GM19023 (cell line): ENCODE measurements around the gene TXNRD1.
"Not testable (repeated sequence)": the region's sequence is repeated elsewhere in the genome, so short reads cannot be mapped to it uniquely, and the experiment has no call there.

ENCODE experiments used
- ATAC-seq: cut with Tn5 transposase; IDR thresholded peaks from one replicate; pipeline ENCODE4 v1.9.1; 2021; ENCODE audit warnings: mild to moderate bottlenecking, moderate library complexity; ENCODE audit not compliant: unreplicated experiment

Gene TXNRD1

GRCh38 chr12:104234926-104235499, 19.4 kb downstream of the TXNRD1 start:
- no peak for ATAC-seq

- no peak for ATAC-seq
Measured at GRCh38 chr12:104237930-104238329, 22.4 kb downstream of the TXNRD1 start.

DNA sequence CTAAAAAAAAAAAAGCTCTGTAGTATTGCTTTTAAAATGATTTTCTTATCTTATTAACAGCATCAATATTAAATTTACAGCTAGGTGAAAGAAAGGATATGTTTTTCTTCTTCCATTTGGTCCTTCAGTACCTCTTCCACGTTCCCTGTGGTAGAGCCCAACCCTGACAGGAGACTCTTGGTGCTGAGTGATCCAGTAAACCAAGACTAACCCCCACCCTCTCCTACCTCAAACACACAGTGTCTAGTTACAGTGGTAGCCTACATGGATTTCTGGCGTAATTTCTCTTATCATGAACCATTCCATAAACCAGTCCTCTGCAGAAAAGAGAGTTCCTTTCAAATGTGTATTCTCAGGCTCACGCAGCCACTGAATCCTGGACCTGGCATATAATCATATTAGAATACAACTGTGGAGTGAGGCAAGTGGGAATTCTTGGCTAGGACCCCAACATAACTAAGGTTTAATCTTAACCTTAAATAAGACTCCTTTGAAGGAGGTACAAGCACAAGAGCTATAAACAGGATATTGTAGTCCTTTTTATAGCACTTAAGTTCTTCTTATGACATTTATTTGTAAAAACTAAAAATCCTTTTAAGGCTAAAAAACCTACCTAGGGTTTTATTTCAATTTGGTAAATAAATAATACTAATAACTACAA, 27.1 kb downstream of the TXNRD1 start:
- no peak for ATAC-seq

DNA sequence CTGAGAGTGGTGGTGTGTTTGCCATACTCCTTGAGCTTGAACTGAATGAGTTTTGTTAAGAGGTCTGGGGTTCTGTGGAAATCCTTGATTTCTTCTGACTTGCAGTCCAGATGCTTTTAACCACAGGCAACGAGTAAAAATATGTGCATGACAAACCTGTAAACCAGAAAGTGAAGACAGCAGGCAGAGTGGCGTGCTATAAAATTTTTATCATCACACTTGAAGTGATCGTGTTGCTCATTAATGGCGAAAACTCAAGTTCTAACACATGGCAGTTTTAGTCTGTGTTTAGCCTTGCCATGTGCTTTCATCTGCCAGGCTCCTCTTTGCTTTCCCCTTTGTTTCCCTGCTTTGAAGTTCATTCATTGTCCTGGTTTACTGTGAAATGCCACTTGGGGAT, 28.0 kb downstream of the TXNRD1 start:
- ATAC-seq, result no peak

DNA sequence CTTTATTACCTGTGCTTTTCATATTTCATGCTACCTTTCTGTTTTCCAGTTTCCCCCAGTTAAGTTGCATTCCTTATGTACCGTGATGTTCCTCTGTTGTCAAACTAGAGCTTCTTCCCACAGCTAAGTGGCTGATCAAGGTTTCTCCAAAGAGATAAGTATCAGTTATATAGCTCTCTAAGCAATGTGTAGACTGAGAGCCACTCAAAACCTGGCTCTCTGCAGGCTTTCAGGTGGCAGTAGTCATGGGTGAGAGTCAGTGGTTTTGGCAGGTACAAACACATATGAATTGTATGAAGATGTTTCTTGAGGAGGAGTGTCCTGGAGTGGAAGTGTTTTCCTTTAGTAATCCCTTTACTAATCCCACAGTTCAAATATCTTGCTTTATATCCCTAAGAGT, 28.4 kb downstream of the TXNRD1 start:
- no peak for ATAC-seq

DNA sequence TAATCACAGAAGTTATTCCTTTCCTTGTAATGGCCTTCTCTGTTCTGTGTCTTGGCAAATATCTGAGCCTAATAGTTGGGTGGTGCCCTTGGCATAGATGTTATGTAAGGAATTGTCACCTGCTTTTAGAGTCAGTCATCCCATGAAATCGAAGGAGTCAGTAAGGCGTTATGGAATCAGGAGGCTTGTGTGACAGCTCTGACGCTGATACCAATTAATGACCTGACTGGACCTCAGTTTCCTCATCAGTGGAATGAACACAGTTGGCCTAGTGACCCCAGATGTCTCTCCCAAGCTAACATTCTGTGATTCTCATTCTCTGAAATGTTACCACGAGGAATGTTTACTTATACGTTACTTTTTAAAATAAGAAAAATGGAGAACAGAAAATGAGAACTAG, 32.1 kb downstream of the TXNRD1 start:
- ATAC-seq, result no peak

- no peak for ATAC-seq
Measured at GRCh38 chr12:104248444-104248843, 32.9 kb downstream of the TXNRD1 start.

DNA sequence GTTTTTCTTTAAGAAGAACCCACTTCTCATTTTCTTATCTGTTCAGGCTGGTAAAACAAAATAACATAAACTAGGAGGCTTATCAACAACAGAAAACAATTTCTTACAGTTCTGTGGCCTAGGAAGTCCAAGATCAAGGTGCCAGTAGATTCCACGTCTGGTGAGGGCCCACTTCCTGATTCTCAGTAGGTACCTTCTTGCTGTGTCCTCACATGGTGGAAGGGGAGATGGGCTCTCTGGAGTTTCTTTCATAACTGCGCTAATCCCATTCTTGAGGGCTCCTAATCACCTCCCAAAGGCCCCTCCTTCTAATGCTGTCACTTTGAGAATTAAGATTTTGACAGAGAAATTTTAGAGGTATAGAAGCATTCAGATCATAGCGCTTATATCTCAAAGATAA, 33.4 kb downstream of the TXNRD1 start:
- no peak for ATAC-seq

DNA sequence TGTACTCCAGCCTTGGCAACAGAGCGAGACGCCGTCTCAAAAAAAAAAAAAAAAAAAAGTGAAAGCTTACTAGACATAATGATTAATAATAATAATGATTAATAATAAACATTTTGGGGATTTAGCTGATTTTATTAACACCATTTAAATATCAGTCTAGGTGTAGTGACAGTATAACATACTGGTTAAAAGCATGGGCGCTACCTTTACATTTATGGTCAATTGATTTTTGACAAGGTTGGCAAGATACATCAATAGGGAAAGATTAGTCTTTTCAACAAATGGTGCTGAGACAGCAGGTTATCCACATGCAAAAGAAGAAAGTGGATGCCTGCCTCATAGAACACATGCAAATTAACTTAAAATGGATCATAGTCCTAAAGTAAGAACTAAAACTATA, 34.3 kb downstream of the TXNRD1 start:
- no peak for ATAC-seq

DNA sequence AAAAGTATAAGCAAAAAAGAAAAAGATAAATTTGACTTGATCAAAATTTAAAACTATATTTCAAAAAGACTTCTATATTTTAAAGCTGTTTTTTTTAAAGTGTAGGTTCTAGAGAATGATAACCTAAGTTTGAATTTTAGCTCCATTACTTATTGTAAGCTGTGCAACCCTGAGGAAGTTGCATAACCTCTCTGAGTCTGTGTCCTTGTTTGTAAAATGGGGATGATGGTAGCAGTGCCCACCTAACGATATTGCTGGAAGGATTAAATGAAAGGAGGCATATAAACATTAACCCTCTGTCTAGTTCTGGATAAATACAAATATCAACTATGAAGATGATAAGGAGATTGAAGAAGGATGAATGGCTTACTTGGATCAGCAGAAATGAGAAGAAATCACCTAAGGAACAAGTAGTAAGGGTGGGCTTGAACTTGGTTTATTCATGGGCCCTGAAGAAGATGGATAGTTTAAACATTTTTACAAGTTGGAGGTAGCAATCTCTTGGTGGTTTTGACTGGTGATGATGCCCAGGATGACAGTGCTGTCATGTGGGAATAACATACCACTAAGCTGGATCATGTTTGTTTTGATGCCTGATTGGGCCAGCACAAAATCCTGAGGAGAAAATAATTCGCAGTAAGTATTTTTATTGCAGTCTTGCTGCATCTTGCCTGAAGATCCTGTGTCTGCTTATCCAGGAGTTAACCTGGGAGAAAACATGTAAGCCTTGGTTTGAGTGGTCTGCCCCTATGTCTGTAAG, 35.0 kb downstream of the TXNRD1 start:
- no peak for ATAC-seq

DNA sequence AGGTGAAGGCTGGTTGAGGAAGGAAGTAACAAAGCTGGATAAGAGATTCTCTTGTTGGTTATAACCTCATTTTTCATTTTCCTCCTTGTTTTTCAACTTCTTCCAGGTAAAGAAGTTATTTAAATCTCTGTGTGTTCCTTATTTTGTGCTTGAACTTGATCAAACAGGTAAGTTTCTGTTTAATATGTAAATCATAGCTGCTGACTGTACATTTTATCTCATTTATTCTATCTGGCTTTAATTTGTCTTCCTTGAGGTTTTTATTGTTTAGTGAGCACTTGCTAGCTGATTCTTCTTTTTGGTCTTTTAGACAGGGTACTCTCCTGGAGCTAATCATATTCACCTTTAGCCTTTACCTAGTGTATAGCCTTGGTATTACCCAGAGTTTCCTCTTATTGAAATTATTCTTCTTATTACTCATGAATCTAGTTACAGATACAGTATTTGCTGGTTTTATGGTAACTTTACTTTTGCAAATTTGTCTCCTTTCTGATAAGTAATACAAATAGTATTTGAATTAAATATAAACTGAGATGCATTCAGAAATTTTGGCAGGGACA, 42.4 kb downstream of the TXNRD1 start:
- no peak for ATAC-seq

GRCh38 chr12:104258476-104259067, 43.0 kb downstream of the TXNRD1 start:
- no peak for ATAC-seq

DNA sequence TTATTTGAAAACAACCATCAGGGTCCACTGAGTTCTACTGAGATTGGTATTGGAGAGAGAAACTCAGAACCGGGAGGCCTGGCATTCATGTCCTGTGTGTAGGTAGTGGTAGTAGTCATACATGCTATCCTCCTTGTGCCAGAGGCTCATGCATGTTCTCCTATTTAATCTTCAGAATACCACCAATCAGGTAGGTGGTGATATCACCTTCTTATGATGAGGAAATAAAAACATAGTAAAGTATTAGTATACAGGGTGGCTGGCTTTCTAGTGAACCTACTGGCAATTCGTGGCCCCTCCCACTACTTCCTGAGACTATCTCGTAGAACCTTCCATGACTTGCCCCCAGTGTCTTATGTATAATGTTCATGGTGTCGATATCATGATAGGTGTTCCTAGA, 47.4 kb downstream of the TXNRD1 start:
- no peak for ATAC-seq

DNA sequence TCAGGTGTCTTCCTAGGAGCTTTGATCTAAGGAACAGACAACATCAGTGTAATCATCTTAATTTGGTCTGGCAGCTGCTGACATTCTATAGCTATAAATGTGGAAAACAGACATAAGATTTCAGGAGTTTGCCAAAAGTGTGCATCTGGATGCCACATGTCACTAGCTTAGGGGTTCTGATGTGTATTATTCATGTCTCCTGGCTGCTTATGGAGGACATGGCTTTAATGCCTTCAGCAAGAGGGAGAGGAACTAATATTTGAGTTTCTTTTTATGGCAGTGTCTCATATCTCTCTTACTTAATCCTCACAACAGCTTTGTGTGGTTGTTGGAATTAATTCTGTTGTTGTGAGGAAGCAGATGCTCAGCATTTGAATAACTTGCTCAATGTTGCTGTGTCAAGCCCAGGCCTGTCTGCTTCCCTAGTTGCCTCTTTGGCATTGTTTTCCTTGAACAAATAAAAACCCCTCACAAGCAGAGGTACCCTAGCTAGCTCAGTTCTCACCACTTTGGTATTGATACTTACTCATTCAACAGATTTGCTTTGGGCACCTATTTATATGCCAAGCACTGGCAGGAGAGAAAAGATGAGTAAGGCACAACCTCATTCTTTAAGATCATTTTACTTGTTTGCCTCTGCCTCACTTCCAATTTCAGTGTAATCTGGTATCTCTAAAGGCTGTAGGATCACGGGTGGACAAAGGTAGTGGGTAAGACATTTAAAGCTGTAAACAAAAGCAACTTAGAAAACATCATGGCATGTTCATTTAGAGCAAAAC, 48.2 kb downstream of the TXNRD1 start:
- no peak for ATAC-seq

DNA sequence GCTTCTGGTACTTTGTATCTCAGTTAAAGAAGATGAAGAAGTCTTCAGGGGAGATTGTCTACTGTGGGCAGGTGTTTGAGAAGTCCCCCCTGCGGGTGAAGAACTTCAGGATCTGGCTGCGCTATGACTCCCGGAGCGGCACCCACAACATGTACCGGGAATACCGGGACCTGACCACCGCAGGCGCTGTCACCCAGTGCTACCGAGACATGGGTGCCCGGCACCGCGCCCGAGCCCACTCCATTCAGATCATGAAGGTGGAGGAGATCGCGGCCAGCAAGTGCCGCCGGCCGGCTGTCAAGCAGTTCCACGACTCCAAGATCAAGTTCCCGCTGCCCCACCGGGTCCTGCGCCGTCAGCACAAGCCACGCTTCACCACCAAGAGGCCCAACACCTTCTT, 49.9 kb downstream of the TXNRD1 start:
- not testable (repeated sequence) for ATAC-seq

GRCh38 chr12:104272938-104273337, 57.4 kb downstream of the TXNRD1 start:
- ATAC-seq, result no peak

- ATAC-seq, result no peak
Measured at GRCh38 chr12:104273503-104273902, 57.9 kb downstream of the TXNRD1 start.

GRCh38 chr12:104274811-104275210, 59.2 kb downstream of the TXNRD1 start:
- no peak for ATAC-seq

DNA sequence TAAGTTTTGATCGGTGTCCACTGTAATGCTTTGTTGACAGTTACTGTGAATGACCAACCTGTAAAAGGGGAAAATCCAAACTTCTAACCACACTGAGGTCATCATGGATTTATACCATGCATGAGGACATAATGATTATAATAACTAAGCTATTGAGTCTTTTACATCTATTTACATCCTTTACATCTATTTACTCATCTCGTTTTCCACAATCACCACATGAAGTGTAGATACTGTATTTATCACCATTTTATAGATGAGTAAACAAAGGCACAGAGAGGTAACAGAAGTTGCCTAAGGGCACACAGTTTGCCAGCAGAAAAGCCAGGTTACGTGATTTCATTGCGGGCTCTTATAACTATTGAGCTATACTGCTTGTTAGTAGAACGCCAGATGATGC, 60.1 kb downstream of the TXNRD1 start:
- no peak for ATAC-seq

GRCh38 chr12:104276273-104277131, 60.9 kb downstream of the TXNRD1 start:
- ATAC-seq, result no peak
